Measurements from ENCODE around the gene AIFM1. TPM values are rescaled to one million over a fixed set of nuclear protein-coding genes. Genes with fewer than 3 reads are reported as not detected.

The AIFM1 gene
- total and polyA plus RNA-seq, 4 experiments from 2014 or later: 20.0 to 39.4 (median 27.9) TPM

- peaks cover 59% of the 10 kb centered on the region for H3K4me1 ChIP-seq (ENCODE audit: insufficient read depth, low read length)
- peak overlapping the region; percentile 9 for H3K27ac ChIP-seq (ENCODE audit: low read depth, low read length)
- DNase-seq: no peak
- Mint-ChIP-seq H3K4me1 (peaks cover 22 to 69% (median 50%) of the 10 kb centered on the region in 4 donors), H3K4me3 (peak overlapping the region in 3 of 8 donors; percentile 42 to 87 (median 86)), H3K27me3 (no peaks in the 10 kb centered on the region), H3K9me3 (peaks cover 0 to 4% (median 0%) of the 10 kb centered on the region in 8 donors), H3K27ac (peak overlapping the region in 6 of 7 donors; percentile 81 to 98 (median 94)), H3K36me3 (peaks cover 0 to 14% of the 10 kb centered on the region in 2 donors)
- no peaks in the 10 kb centered on the region for H3K9me3 ChIP-seq (ENCODE audit: control insufficient read depth in 1 of 2, low read length in 2 of 2)
- ChIA-PET POLR2A (ENCODE audit: partially characterized antibody) (interaction anchor here (1.1 to 3.8 kb wide), 3 partner anchors 10 to 40 kb away, joined by 3 to 66 read pairs (median 3); no protein-coding TSS in a partner anchor), CTCF (ENCODE audit: partially characterized antibody) (interaction anchor here (0.9 to 6.8 kb wide), 30 partner anchors 10 to 140 kb away, joined by 3 to 163 read pairs (median 6); partner anchors contain the start of genes AIFM1, ELF4 and RAB33A)
- intact Hi-C loops (cut with micrococcal nuclease): no loop called here
- H3K27me3 ChIP-seq (ENCODE audit: insufficient read depth, low read length): no peaks in the 10 kb centered on the region
- peaks cover 7% of the 10 kb centered on the region for H3K36me3 ChIP-seq (ENCODE audit: insufficient read depth, low read length)
- H3K4me3 ChIP-seq (ENCODE audit: low read length in 2 of 2): no peak overlapping the region
These were observed 84.8 kb downstream of the AIFM1 start for GRCh38 chrX:130080791-130081367.

GRCh38 chrX:130079824-130080406 is 85.7 kb downstream of the AIFM1 start:
- peak overlapping the region; percentile 9 for H3K27ac ChIP-seq (ENCODE audit: low read depth, low read length)
- H3K4me3 ChIP-seq (ENCODE audit: low read length in 2 of 2): no peak overlapping the region
- H3K27me3 ChIP-seq (ENCODE audit: insufficient read depth, low read length): no peaks in the 10 kb centered on the region
- CTCF ChIA-PET (ENCODE audit: partially characterized antibody): interaction anchor here (0.7 to 6.8 kb wide), 31 partner anchors 9 to 157 kb away, joined by 3 to 163 read pairs (median 6); partner anchors contain the start of genes AIFM1, ELF4 and RAB33A
- peaks cover 55% of the 10 kb centered on the region for H3K4me1 ChIP-seq (ENCODE audit: insufficient read depth, low read length)
- Mint-ChIP-seq H3K27ac (peak overlapping the region; percentile 49 to 93 (median 84)), H3K27me3 (no peaks in the 10 kb centered on the region), H3K4me3 (peak overlapping the region in 5 of 8 donors; percentile 7 to 58 (median 46)), H3K36me3 (peaks cover 0 to 18% of the 10 kb centered on the region in 2 donors), H3K4me1 (peaks cover 22 to 59% (median 43%) of the 10 kb centered on the region in 4 donors), H3K9me3 (peaks cover 0 to 4% (median 0%) of the 10 kb centered on the region in 8 donors)
- DNase-seq: peak; percentile 56 to 63 (median 57)
- POLR2A ChIA-PET (ENCODE audit: partially characterized antibody): interaction anchor here (1.1 to 3.8 kb wide), 6 partner anchors 11 to 41 kb away, joined by 3 to 66 read pairs (median 4); no protein-coding TSS in a partner anchor
- intact Hi-C loops (cut with micrococcal nuclease): no loop called here
- no peaks in the 10 kb centered on the region for H3K9me3 ChIP-seq (ENCODE audit: control insufficient read depth in 1 of 2, low read length in 2 of 2)
- peaks cover 7% of the 10 kb centered on the region for H3K36me3 ChIP-seq (ENCODE audit: insufficient read depth, low read length)

Other genes starting within 250 kb of the AIFM1 start
- 10 to 100 TPM; 14.0 to 14.2 TPM for gene BCORL1, start 183.2 kb downstream of the AIFM1 start, total RNA-seq
- gene BCORL1, start 183.2 kb downstream of the AIFM1 start, polyA plus RNA-seq: 1 to 10 TPM in 1 of 2 donors, under 1 TPM in 1; 0.09 to 4.5 TPM
- 10 to 100 TPM; 29.8 to 31.3 TPM for gene ELF4, start 55.3 kb downstream of the AIFM1 start, total RNA-seq
- gene ELF4, start 55.3 kb downstream of the AIFM1 start, polyA plus RNA-seq: 10 to 100 TPM in 1 of 2 donors, 1 to 10 TPM in 1; 7.4 to 18.6 TPM
- gene RAB33A, start 6.1 kb upstream of the AIFM1 start, total RNA-seq: 10 to 100 TPM in 1 of 2 experiments, 1 to 10 TPM in 1; 9.7 to 10.1 TPM
- gene RAB33A, start 6.1 kb upstream of the AIFM1 start, polyA plus RNA-seq: 1 to 10 TPM; 5.6 to 10.0 TPM
- gene ZNF280C, start 103.1 kb upstream of the AIFM1 start, total RNA-seq: 1 to 10 TPM; 4.0 to 4.9 TPM
- gene ZNF280C, start 103.1 kb upstream of the AIFM1 start, polyA plus RNA-seq: 1 to 10 TPM; 2.1 to 2.7 TPM
- 10 to 100 TPM; 12.9 to 15.8 TPM for gene SLC25A14, start 174.1 kb upstream of the AIFM1 start, total RNA-seq
- 1 to 10 TPM; 7.8 to 8.8 TPM for gene SLC25A14, start 174.1 kb upstream of the AIFM1 start, polyA plus RNA-seq
- not detected for gene GPR119, start 219.8 kb upstream of the AIFM1 start, total RNA-seq
- gene GPR119, start 219.8 kb upstream of the AIFM1 start, polyA plus RNA-seq: not detected
- gene RBMX2, start 236.1 kb upstream of the AIFM1 start, total RNA-seq: 10 to 100 TPM; 23.0 to 28.0 TPM
- 10 to 100 TPM; 14.6 to 29.2 TPM for gene RBMX2, start 236.1 kb upstream of the AIFM1 start, polyA plus RNA-seq

Measured in CD4-positive, alpha-beta memory T cell (primary cell).